H9 (cell line): ENCODE results near the gene CCDC71. TPM values are rescaled to one million over a fixed set of nuclear protein-coding genes. Genes with fewer than 3 reads are reported as not detected.

Source experiments
- DNase-seq: peaks from one replicate; pipeline ENCODE4 v3.0.0-alpha.2; 2017
- H2AFZ ChIP-seq: one replicate; pipeline ENCODE4 v1.6.1; 2013; ENCODE audit warnings: mild to moderate bottlenecking, low read length, control low read depth, moderate library complexity
- H2AK5ac ChIP-seq: 2 replicates; pipeline ENCODE4 v1.6.1; 2013; ENCODE audit warnings: low read length, control low read depth, mixed read lengths; ENCODE audit not compliant: insufficient read length
- H2BK120ac ChIP-seq: one replicate; pipeline ENCODE4 v1.6.1; 2013; ENCODE audit warnings: low read depth, mild to moderate bottlenecking, low read length, control low read depth, inconsistent platforms; ENCODE audit not compliant: poor library complexity, severe bottlenecking
- H2BK12ac ChIP-seq: 2 replicates; pipeline ENCODE4 v1.6.1; 2013; ENCODE audit warnings: low read length, control low read depth, mixed read lengths, low read depth; ENCODE audit not compliant: insufficient read length
- H2BK15ac ChIP-seq: 2 replicates; pipeline ENCODE4 v1.6.1; 2013; ENCODE audit warnings: low read depth, low read length, control low read depth
- H2BK20ac ChIP-seq: one replicate; pipeline ENCODE4 v1.6.1; 2013; ENCODE audit warnings: low read depth, mild to moderate bottlenecking, low read length, control low read depth, inconsistent platforms; ENCODE audit not compliant: poor library complexity, severe bottlenecking
- H2BK5ac ChIP-seq: 2 replicates; pipeline ENCODE4 v1.6.1; 2013; ENCODE audit warnings: low read length, control low read depth, mixed read lengths; ENCODE audit not compliant: insufficient read length
- H3K14ac ChIP-seq: 2 replicates; pipeline ENCODE4 v1.6.1; 2013; ENCODE audit warnings: low read length, control low read depth; ENCODE audit not compliant: insufficient read depth
- H3K18ac ChIP-seq: 2 replicates; pipeline ENCODE4 v1.6.1; 2013; ENCODE audit warnings: low read depth, mild to moderate bottlenecking, mixed read lengths, low read length, control low read depth; ENCODE audit not compliant: insufficient read length
- H3K23ac ChIP-seq: 2 replicates; pipeline ENCODE4 v1.6.1; 2013; ENCODE audit warnings: low read length, control low read depth, mixed read lengths, low read depth; ENCODE audit not compliant: insufficient read length
- H3K23me2 ChIP-seq: 2 replicates; pipeline ENCODE4 v1.6.1; 2013; ENCODE audit warnings: low read depth, mild to moderate bottlenecking, mixed read lengths, low read length, control low read depth; ENCODE audit not compliant: insufficient read length, poor library complexity, severe bottlenecking
- H3K27ac ChIP-seq: 2 replicates; pipeline ENCODE4 v1.5.1; 2013; ENCODE audit warnings: low read length, control low read depth, mixed read lengths, low read depth; ENCODE audit not compliant: insufficient read length
- H3K27me3 ChIP-seq: 2 replicates; pipeline ENCODE4 v1.6.1; 2013; ENCODE audit warnings: low read length, control low read depth, inconsistent platforms; ENCODE audit not compliant: insufficient read depth
- H3K4ac ChIP-seq: 2 replicates; pipeline ENCODE4 v1.6.1; 2013; ENCODE audit warnings: low read depth, mild to moderate bottlenecking, control low read depth, inconsistent platforms, low read length, moderate library complexity
- H3K4me1 ChIP-seq: 2 replicates; pipeline ENCODE4 v1.6.1; 2013; ENCODE audit warnings: low read length, control low read depth, inconsistent platforms; ENCODE audit not compliant: insufficient read depth
- H3K4me2 ChIP-seq: 2 replicates; pipeline ENCODE4 v1.6.1; 2013; ENCODE audit warnings: low read length, control low read depth, mixed read lengths; ENCODE audit not compliant: insufficient read length, insufficient read depth
- H3K56ac ChIP-seq: 2 replicates; pipeline ENCODE4 v1.6.1; 2013; ENCODE audit warnings: low read depth, mild to moderate bottlenecking, mixed read lengths, low read length, control low read depth; ENCODE audit not compliant: insufficient read length
- H3K79me1 ChIP-seq: 2 replicates; pipeline ENCODE4 v1.6.1; 2013; ENCODE audit warnings: low read depth, mild to moderate bottlenecking, moderate library complexity, low read length, control low read depth, inconsistent platforms; ENCODE audit not compliant: insufficient read depth, poor library complexity, severe bottlenecking
- H3K79me2 ChIP-seq: 2 replicates; pipeline ENCODE4 v1.6.1; 2013; ENCODE audit warnings: low read length, control low read depth, inconsistent platforms; ENCODE audit not compliant: insufficient read depth
- H3K9ac ChIP-seq: 2 replicates; pipeline ENCODE4 v1.6.1; 2013; ENCODE audit warnings: low read length, control low read depth, mixed read lengths; ENCODE audit not compliant: insufficient read length; ENCODE audit errors: extremely low read depth
- H3K9me3 ChIP-seq: one replicate; pipeline ENCODE4 v1.6.1; 2013; ENCODE audit warnings: low read depth, low read length, inconsistent platforms; ENCODE audit not compliant: control insufficient read depth
- H3T11ph ChIP-seq: one replicate; pipeline ENCODE4 v1.6.1; 2013; ENCODE audit warnings: mild to moderate bottlenecking, low read length, control low read depth, inconsistent platforms
- H4K20me1 ChIP-seq: one replicate; pipeline ENCODE4 v1.6.1; 2013; ENCODE audit not compliant: control insufficient read depth, insufficient read length, insufficient read depth
- H4K5ac ChIP-seq: 2 replicates; pipeline ENCODE4 v1.6.1; 2013; ENCODE audit warnings: low read depth, mild to moderate bottlenecking, mixed read lengths, low read length, control low read depth; ENCODE audit not compliant: insufficient read length
- H4K8ac ChIP-seq: replicated peaks from 2 replicates; pipeline ENCODE4 v1.6.1; 2013; ENCODE audit warnings: low read length, control low read depth, mixed read lengths, low read depth; ENCODE audit not compliant: insufficient read length
- H4K91ac ChIP-seq: 2 replicates; pipeline ENCODE4 v1.6.1; 2013; ENCODE audit warnings: low read depth, mild to moderate bottlenecking, moderate library complexity, mixed read lengths, low read length, control low read depth; ENCODE audit not compliant: insufficient read length
- H3K27ac Mint-ChIP-seq, 3 experiments: 2 replicates in 2 of 3; 3 replicates in 1 of 3; pipeline ENCODE4 v1.8.0; 2020 to 2021; ENCODE audit warnings: mixed read lengths in 3 of 3, mild to moderate bottlenecking in 1 of 3, moderate library complexity in 1 of 3
- H3K27me3 Mint-ChIP-seq: 2 replicates; pipeline ENCODE4 v1.8.0; 2021; ENCODE audit warnings: low read depth, mild to moderate bottlenecking, moderate library complexity, mixed read lengths
- H3K36me3 Mint-ChIP-seq, 3 experiments: 2 replicates in 2 of 3; 3 replicates in 1 of 3; pipeline ENCODE4 v1.8.0; 2020 to 2021; ENCODE audit warnings: low read depth in 3 of 3, mixed read lengths in 3 of 3; ENCODE audit not compliant: insufficient read depth in 1 of 3
- H3K4me1 Mint-ChIP-seq, 2 experiments: 2 replicates each; pipeline ENCODE4 v1.8.0; 2020; ENCODE audit warnings: mixed read lengths in 2 of 2
- H3K4me3 Mint-ChIP-seq, 2 experiments: 2 replicates in 1 of 2; 3 replicates in 1 of 2; pipeline ENCODE4 v1.8.0; 2020 to 2021; ENCODE audit warnings: mild to moderate bottlenecking in 2 of 2, mixed read lengths in 2 of 2, moderate library complexity in 1 of 2
- H3K9me3 Mint-ChIP-seq, 2 experiments: 2 replicates in 1 of 2; 3 replicates in 1 of 2; pipeline ENCODE4 v1.8.0; 2020; ENCODE audit warnings: mild to moderate bottlenecking in 2 of 2, mixed read lengths in 2 of 2, moderate library complexity in 1 of 2
- WGBS: extraction: QIAGEN DNeasy Blood & Tissue Kit; methylation state at CpG from one replicate; pipeline ENCODE4 v1.1.7; 2013; ENCODE audit warnings: missing lambda C conversion rate, low lambda C conversion rate, mixed read lengths; ENCODE audit not compliant: insufficient read length; ENCODE audit errors: extremely low coverage; 5-methylcytosine and 5-hydroxymethylcytosine counted together
- total RNA-seq: library from RNA; stranded (reverse); gene quantifications from 2 replicates; pipeline ENCODE4 v1.2.1, GENCODE V29; 2021
- TF ChIP-seq, protein P1 (sequence below): fragments of 200-600 bp; sonication (generic); conservative IDR thresholded peaks from 3 replicates; pipeline ENCODE4 v1.8.0; 2021; ENCODE audit warnings: antibody characterized with exemption, mild to moderate bottlenecking

Gene CCDC71
- total RNA-seq, 1 experiment from 2014 or later, result 27.6 TPM

DNA sequence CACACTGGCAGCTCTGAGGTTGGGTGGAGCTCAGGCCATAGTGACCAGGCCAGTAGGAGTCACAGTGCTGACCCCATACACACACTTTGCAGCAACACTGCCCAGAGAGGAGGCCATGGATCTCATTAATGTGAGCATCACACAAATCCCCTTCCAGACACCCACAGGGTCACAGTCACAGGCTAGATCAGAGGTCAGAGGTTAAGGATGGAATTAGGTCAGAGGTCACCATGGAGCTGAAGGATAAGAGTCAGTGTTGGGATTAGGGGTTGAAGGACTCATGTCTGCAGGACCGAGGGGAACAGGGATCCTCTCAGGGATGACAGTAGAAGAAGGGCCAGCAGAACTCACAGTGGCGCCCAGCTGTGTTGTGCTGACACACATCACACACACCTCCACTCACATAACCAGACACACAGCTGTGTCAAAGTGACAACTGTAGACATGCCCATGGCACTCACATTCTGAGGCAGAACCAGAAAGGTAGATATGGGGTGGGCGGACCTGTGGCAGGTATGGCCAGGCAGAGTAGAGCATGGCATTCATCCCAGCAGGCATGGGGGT lies 12.7 kb downstream of the CCDC71 start:
- Histone ChIP-seq H2AFZ (no peak overlapping the region), H2BK12ac (no peak overlapping the region), H2BK15ac (no peak overlapping the region), H3K4ac (no peak overlapping the region), H3K56ac (no peak overlapping the region), H3K14ac (no peak overlapping the region), H3K9ac (no peak overlapping the region), H4K5ac (no peak overlapping the region), H3T11ph (no peak overlapping the region), H3K4me2 (no peak overlapping the region), H3K27ac (no peak overlapping the region), H3K27me3 (no peaks in the 10 kb centered on the region; the same call in 1 of the 2 replicates), H3K9me3 (no peaks in the 10 kb centered on the region), H2BK20ac (no peak overlapping the region), H2BK5ac (no peak overlapping the region), H3K23me2 (peaks cover 2% of the 10 kb centered on the region), H2AK5ac (no peak overlapping the region), H4K20me1 (no peaks in the 10 kb centered on the region), H4K91ac (no peak overlapping the region), H2BK120ac (no peak overlapping the region), H3K23ac (no peak overlapping the region), H3K4me1 (no peaks in the 10 kb centered on the region), H4K8ac (no peak overlapping the region), H3K18ac (no peak overlapping the region), H3K79me2 (no peaks in the 10 kb centered on the region), H3K79me1 (no peaks in the 10 kb centered on the region)
- Mint-ChIP-seq H3K36me3 (no peaks in the 10 kb centered on the region), H3K27me3 (peaks cover 41% of the 10 kb centered on the region), H3K27ac (0 out of 7 replicates have a peak overlapping the region, but pooled peaks of 1 of the 3 experiments have one; percentile 25), H3K9me3 (no peaks in the 10 kb centered on the region), H3K4me1 (peaks cover 6 to 10% of the 10 kb centered on the region in 2 experiments), H3K4me3 (no peak overlapping the region)
- WGBS, result no CpG with 5 or more reads among the region's 3 CpGs
- TF ChIP-seq, protein P1, sequence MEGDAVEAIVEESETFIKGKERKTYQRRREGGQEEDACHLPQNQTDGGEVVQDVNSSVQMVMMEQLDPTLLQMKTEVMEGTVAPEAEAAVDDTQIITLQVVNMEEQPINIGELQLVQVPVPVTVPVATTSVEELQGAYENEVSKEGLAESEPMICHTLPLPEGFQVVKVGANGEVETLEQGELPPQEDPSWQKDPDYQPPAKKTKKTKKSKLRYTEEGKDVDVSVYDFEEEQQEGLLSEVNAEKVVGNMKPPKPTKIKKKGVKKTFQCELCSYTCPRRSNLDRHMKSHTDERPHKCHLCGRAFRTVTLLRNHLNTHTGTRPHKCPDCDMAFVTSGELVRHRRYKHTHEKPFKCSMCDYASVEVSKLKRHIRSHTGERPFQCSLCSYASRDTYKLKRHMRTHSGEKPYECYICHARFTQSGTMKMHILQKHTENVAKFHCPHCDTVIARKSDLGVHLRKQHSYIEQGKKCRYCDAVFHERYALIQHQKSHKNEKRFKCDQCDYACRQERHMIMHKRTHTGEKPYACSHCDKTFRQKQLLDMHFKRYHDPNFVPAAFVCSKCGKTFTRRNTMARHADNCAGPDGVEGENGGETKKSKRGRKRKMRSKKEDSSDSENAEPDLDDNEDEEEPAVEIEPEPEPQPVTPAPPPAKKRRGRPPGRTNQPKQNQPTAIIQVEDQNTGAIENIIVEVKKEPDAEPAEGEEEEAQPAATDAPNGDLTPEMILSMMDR, result no peak
- DNase-seq, result no peak
